Lung (tissue), 12 donors: Measurements from ENCODE around the gene IGHMBP2. TPM values are rescaled to one million over a fixed set of nuclear protein-coding genes. Genes with fewer than 3 reads are reported as not detected.

Experiments used
- ATAC-seq: fragments of 200-7000 bp; cut with Tn5 transposase; one replicate; pipeline ENCODE4 v1.9.1; 2020; ENCODE audit warnings: moderate number of reproducible peaks; ENCODE audit not compliant: insufficient read depth, low FRiP score
- DNase-seq, 3 donors: peaks; one replicate each; pipeline ENCODE4 v3.0.0-alpha.2; 2013 to 2017
- H3K27ac ChIP-seq, 2 donors: one replicate each; pipeline ENCODE4 v1.5.1; 2013; ENCODE audit warnings: mild to moderate bottlenecking in 2 of 2, moderate library complexity in 2 of 2, control low read depth in 1 of 2, inconsistent platforms in 1 of 2, low read depth in 1 of 2, low read length in 1 of 2
- H3K27me3 ChIP-seq, 3 donors: one replicate each; pipeline ENCODE4 v1.5.1; 2013; ENCODE audit warnings: low read length in 2 of 3; ENCODE audit not compliant: control insufficient read depth in 3 of 3, insufficient read depth in 3 of 3
- H3K36me3 ChIP-seq, 4 donors: one replicate each; pipeline ENCODE4 v1.5.1; 2013; ENCODE audit warnings: low read length in 4 of 4, mild to moderate bottlenecking in 1 of 4, moderate library complexity in 1 of 4; ENCODE audit not compliant: control insufficient read depth in 4 of 4, insufficient read depth in 4 of 4
- H3K4me1 ChIP-seq, 5 donors: one replicate each; pipeline ENCODE4 v1.5.1; 2013; ENCODE audit warnings: low read length in 5 of 5, mild to moderate bottlenecking in 2 of 5, moderate library complexity in 1 of 5; ENCODE audit not compliant: control insufficient read depth in 5 of 5, insufficient read depth in 5 of 5
- H3K4me3 ChIP-seq: one replicate; pipeline ENCODE4 v1.5.1; 2013; ENCODE audit warnings: mild to moderate bottlenecking, control low read depth, moderate library complexity
- H3K9ac ChIP-seq, 2 donors: one replicate each; pipeline ENCODE4 v1.5.1; 2013; ENCODE audit warnings: low read length in 2 of 2, control low read depth in 1 of 2; ENCODE audit not compliant: insufficient read depth in 1 of 2
- H3K9me3 ChIP-seq, 4 donors: one replicate each; pipeline ENCODE4 v1.5.1; 2013; ENCODE audit warnings: low read length in 3 of 4, mild to moderate bottlenecking in 1 of 4, moderate library complexity in 1 of 4; ENCODE audit not compliant: control insufficient read depth in 4 of 4, insufficient read depth in 3 of 4
- CTCF ChIP-seq: IDR thresholded peaks from 2 replicates; pipeline ENCODE4 v1.5.1; 2012; ENCODE audit warnings: mild to moderate bottlenecking; ENCODE audit errors: control extremely low read depth, extremely low read depth
- WGBS, 2 donors: extraction: QIAGEN DNeasy Blood & Tissue Kit; methylation state at CpG; one replicate each; pipeline ENCODE4 v1.1.7; 2013; 5-methylcytosine and 5-hydroxymethylcytosine counted together
- polyA plus RNA-seq, 2 donors: library from polyadenylated mRNA; stranded (reverse); fragments of 200-250 nt; gene quantifications; one replicate each; pipeline ENCODE4 v1.2.1, GENCODE V29; 2013
- total RNA-seq, 2 donors: library from RNA; depleted of rRNA in 1 of 2; stranded (reverse); fragments of >200 nt in 1 of 2; gene quantifications; one replicate each; pipeline ENCODE4 v1.2.1, GENCODE V29; 2014 to 2021
- donor health status: control.
- donor health status: control.
- donor health status: Bipolar disorder and iron deficiency.
- donor health status: healthy.
- donor health status: DM: yes; HTN: yes; CAD: no.

IGHMBP2 gene
- total and polyA plus RNA-seq, 4 donors, result 12.4 to 21.0 (median 17.6) TPM

GRCh38 chr11:68916439-68916838, 12.7 kb downstream of the IGHMBP2 start:
- no peak for TF ChIP-seq CTCF
- Histone ChIP-seq H3K4me3 (no peak overlapping the region), H3K27me3 (no peaks in the 10 kb centered on the region), H3K36me3 (peaks cover 6 to 42% (median 23%) of the 10 kb centered on the region in 4 donors), H3K4me1 (no peaks in the 10 kb centered on the region), H3K9ac (no peak overlapping the region), H3K9me3 (peaks cover 0 to 2% (median 0%) of the 10 kb centered on the region in 4 donors), H3K27ac (no peak overlapping the region)
- 88 to 92% methylated on average over 13 of the region's 13 CpGs for WGBS, 2 donors
- ATAC-seq, result no peak
- DNase-seq, result no peak

GRCh38 chr11:68923614-68924013, 19.9 kb downstream of the IGHMBP2 start:
- Histone ChIP-seq H3K4me1 (peaks cover 0 to 13% (median 3%) of the 10 kb centered on the region in 5 donors), H3K9me3 (peaks cover 0 to 8% (median 3%) of the 10 kb centered on the region in 4 donors), H3K4me3 (no peak overlapping the region), H3K36me3 (peaks cover 9 to 31% (median 27%) of the 10 kb centered on the region in 4 donors), H3K9ac (no peak overlapping the region), H3K27ac (no peak overlapping the region), H3K27me3 (no peaks in the 10 kb centered on the region)
- no peak for DNase-seq
- WGBS, 2 donors, result 93 to 98% methylated on average over 3 of the region's 3 CpGs
- ATAC-seq, result no peak
- TF ChIP-seq CTCF, result no peak

- no peak overlapping the region for H3K9ac ChIP-seq
- TF ChIP-seq CTCF, result no peak
- WGBS, 2 donors, result 89 to 91% methylated on average over 10 of the region's 10 CpGs
- H3K27ac ChIP-seq, result no peak overlapping the region
- no peak overlapping the region for H3K4me3 ChIP-seq
- H3K9me3 ChIP-seq, result peaks cover 0 to 8% (median 3%) of the 10 kb centered on the region in 4 donors
- ATAC-seq, result no peak
- peaks cover 11 to 31% (median 28%) of the 10 kb centered on the region in 4 donors for H3K36me3 ChIP-seq
- no peaks in the 10 kb centered on the region for H3K27me3 ChIP-seq
- H3K4me1 ChIP-seq, result peaks cover 0 to 16% (median 3%) of the 10 kb centered on the region in 5 donors
- no peak for DNase-seq
These were observed 20.6 kb downstream of the IGHMBP2 start for GRCh38 chr11:68924073-68924925.
